Activated naive CD4-positive, alpha-beta T cell treated with anti-CD3 and anti-CD28 coated beads, Interleukin-2, amount 50 U/mL, for 72 hours (primary cell): ENCODE measurements around the gene DIP2A. TPM values are rescaled to one million over a fixed set of nuclear protein-coding genes. Genes with fewer than 3 reads are reported as not detected.

Experiments used
- ATAC-seq, 2 donors: fragments of 150-1000 bp; cut with Tn5 transposase; 2 replicates each; pipeline ENCODE4 v1.10.0; 2021; ENCODE audit warnings: mild to moderate bottlenecking in 2 of 2, moderate library complexity in 2 of 2
- DNase-seq, 2 donors: peaks; one replicate each; pipeline ENCODE4 v3.0.0; 2021 to 2022; ENCODE audit warnings: low spot score in 2 of 2
- H3K27ac Mint-ChIP-seq, 2 donors: one replicate each; pipeline ENCODE4 v1.8.0; 2022; ENCODE audit warnings: mild to moderate bottlenecking in 2 of 2, mixed read lengths in 2 of 2
- H3K36me3 Mint-ChIP-seq, 2 donors: one replicate each; pipeline ENCODE4 v1.8.0; 2022; ENCODE audit warnings: mixed read lengths in 2 of 2
- H3K9me3 Mint-ChIP-seq, 2 donors: one replicate each; pipeline ENCODE4 v1.8.0; 2022; ENCODE audit warnings: mixed read lengths in 2 of 2
- total RNA-seq, 2 donors: library from RNA; stranded (reverse); gene quantifications; one replicate each; pipeline ENCODE4 v1.2.3, GENCODE V29; 2022

The DIP2A gene
- total RNA-seq, 2 donors from 2014 or later: 42.4 to 60.1 TPM

DNA sequence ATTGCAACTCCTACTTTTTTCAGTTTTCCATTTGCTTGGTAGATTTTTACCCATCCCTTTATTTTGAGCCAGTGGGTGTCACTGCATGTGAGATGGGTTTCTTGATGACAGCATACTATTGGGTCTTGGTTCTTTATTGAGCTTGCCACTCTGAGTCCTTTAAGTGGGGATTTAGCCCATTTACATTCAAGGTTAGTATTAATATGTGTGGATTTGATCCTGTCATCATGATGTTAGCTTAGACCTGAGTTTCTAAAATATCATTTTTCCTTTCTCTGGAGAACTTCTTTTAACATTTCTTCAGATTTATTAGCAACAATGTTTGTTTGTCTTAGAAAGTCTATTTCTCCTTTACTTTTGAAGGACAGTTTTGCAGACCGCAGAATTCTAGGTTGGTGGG is 158.0 kb downstream of the DIP2A start:
- Mint-ChIP-seq H3K36me3 (no peaks in the 10 kb centered on the region), H3K27ac (no peak overlapping the region), H3K9me3 (peaks cover 7 to 10% of the 10 kb centered on the region in 2 donors)
- ATAC-seq: no peak
- no peak for DNase-seq

DNA sequence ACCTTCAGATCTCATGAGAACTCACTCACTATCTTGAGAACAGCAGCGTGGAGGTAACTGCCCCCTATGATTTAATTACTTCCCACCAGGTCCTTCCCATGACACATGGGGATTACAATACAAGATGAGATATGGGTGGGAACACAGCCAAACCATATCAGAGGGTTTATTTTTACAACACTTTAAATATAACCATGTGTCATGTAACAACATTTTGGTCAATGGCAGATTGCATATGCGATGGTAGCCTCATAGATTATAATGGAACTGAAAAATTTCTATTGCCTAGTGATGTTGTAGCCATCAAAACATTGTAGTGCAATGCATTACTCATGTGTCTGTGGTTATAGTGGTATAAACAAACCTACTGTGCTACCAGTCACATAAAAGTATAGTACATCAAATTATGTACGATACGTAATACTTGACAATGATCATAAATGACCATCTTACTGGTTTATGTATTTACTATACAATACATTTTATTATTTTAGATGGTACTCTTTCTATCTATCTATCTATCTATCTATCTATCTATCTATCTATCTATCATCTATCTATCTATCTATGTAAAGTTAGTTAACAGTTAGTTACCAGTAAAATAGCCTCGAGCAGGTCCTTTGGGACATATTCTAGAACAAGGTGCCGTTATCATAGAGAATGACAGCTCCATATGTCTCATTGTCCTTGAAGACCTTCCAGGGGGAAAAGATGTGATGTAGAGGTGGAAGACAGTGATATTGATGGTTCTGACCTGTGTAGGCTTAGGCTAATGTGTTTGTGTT is 158.8 kb downstream of the DIP2A start:
- H3K27ac Mint-ChIP-seq: no peak overlapping the region
- peaks cover 2 to 7% of the 10 kb centered on the region in 2 donors for H3K9me3 Mint-ChIP-seq
- no peaks in the 10 kb centered on the region for H3K36me3 Mint-ChIP-seq
- ATAC-seq: peak in 1 of 2 donors; percentile 59
- no peak for DNase-seq

DNA sequence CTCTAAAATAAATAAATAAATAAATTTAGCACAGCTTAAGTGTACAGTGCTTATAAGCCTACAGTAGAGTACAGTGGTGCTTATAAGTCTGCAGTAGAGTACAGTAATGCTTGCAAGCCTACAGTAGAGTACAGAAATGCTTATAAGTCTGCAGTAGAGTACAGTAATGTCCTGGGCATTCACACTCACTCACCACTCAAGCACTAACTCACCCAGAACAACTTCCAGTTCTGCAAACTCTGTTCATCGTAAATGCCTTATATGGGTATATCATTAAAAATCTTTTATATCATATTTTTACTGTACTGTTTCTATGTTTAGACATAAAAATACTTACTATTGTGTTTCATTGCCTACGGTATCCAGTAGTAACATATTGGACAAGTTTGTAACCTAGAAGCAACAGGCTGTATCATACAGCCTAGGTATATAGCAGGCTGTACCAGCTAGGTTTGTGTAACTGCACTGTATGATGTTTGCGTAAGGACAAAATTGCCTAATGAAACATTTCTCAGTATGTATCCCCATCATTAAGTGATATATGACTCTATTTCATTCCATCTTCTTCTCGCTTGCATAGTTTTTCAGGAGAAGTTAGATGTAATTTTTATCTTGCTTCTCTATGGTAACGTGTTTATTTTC is 160.2 kb downstream of the DIP2A start:
- no peak overlapping the region for H3K27ac Mint-ChIP-seq
- ATAC-seq (no peak), DNase-seq (no peak)
- no peaks in the 10 kb centered on the region for H3K36me3 Mint-ChIP-seq
- peaks cover 0 to 3% of the 10 kb centered on the region in 2 donors for H3K9me3 Mint-ChIP-seq

Other genes starting within 250 kb of the DIP2A start
- 10 to 100 TPM; 17.8 to 26.2 TPM for gene LSS, start 230.1 kb upstream of the DIP2A start, total RNA-seq
- gene MCM3AP, start 173.3 kb upstream of the DIP2A start, total RNA-seq: 100 to 1,000 TPM; 105 to 119 TPM
- gene YBEY, start 172.5 kb upstream of the DIP2A start, total RNA-seq: 10 to 100 TPM in 1 of 2 donors, 1 to 10 TPM in 1; 9.1 to 10.4 TPM
- 10 to 100 TPM; 20.7 to 36.0 TPM for gene C21orf58, start 135.0 kb upstream of the DIP2A start, total RNA-seq
- gene PCNT, start 134.7 kb upstream of the DIP2A start, total RNA-seq: 10 to 100 TPM; 52.8 to 63.4 TPM
- not detected for gene S100B, start 146.2 kb downstream of the DIP2A start, total RNA-seq
- 100 to 1,000 TPM in 1 of 2 donors, 10 to 100 TPM in 1; 69.0 to 116 TPM for gene PRMT2, start 176.8 kb downstream of the DIP2A start, total RNA-seq